Measurements from ENCODE around the gene ABLIM1.

ABLIM1 gene

DNA sequence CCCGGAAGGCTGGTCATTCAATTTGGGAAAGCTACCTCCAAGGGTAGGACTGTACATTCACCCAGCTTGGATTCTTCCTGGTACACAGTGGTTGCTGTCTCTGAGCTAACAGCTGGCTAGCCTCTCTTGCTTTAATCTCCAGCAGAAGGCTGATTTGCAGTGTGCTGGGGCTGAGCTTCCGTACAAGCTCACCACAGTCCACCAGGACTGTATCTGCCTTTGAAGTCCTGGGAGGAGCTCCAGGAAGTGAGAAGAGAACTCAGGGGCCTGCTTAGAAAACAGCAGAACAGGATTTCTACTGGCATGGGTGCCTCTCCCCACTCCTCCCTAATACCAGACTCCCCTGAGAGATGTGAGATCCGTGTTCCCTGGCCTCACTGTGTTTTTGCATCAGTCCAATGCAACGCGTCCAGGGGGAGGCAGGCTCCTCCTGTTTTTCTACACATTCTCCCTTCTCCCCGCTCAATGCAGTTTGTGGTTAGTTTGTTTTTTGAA lies 260.4 kb downstream of the ABLIM1 start:
- no peak for TF ChIP-seq CTCF (IDR thresholded peaks at IDR 0.05)

DNA sequence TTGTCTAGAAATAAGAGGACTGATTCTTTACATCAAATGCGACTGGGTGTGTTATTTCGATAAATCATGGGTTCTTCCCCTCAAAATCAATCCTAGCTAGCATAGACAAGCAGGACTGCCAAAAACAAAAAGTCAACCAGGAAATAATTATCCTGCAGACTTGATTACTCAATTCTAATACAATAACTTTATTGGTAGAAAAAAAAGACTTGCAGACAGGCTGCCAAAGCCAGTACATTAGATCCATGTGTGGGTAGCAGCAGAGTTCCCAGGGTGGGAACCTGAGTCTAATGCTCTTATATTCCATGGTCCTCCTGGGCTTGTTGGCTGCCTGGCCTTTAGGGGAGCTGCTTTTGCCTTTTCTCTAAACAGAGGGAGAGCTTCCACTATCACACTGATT lies 261.6 kb downstream of the ABLIM1 start:
- TF ChIP-seq CTCF (IDR thresholded peaks at IDR 0.05), result no peak

GRCh38 chr10:114395366-114396022 lies 262.6 kb downstream of the ABLIM1 start:
- TF ChIP-seq CTCF (IDR thresholded peaks at IDR 0.05), result no peak

DNA sequence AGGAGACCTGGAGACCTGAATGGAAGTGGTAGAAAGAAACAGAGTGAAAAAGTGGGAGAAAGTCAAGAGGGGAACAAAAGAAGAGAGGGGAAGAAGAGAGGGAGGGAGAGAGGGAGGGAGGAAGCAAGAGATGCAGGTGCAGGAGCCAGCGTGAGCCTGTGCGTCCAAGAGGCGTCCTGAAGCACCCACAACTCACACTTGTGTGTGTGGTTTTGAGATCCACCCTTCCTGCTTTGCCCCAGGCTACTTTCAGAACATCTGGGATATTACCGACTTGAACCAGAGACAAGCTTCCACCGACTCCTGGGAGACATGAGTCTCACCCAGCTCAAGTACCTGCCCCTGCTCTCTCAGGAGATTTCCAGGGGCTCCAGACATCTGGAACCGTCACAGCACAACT lies 263.5 kb downstream of the ABLIM1 start:
- no peak for TF ChIP-seq CTCF (IDR thresholded peaks at IDR 0.05)

DNA sequence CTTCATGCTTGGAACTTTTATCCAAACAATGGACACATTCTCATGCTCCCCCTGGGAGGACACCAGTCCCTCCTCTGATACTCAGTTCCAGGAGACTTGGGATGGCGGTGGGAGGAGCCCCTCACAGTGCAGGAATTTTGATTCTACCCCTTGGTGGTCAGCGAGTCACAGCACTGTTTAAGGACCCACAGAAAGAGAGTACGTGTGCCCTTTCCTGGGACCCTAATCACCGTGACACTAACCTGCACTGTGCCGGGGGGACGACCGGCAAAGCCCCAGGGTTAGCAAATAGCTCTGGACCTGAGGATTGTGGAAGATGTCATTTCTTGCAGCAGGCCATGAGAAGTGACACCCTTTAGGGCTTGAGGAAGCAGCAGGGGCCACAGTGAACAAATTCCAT lies 264.2 kb downstream of the ABLIM1 start:
- TF ChIP-seq CTCF (IDR thresholded peaks at IDR 0.05), result no peak

DNA sequence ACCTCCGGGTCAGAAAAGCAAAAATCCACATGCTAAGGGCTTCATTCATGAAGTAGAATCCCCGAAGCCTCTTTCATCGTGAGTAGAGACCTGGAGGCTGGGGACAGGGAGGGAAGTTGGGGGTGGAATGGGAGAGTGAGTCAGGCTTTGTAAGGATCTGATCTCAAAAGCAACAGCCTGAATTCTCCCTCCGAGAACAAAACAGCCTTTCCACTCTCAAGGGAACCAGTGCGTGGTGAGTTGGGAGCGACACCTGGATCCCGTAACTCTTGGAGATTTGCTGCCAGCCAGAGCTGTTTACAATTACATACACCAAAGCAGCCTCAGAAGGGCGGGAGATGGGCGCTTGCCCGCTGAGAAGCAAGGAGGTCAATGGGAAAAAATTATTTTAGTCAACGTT lies 264.6 kb downstream of the ABLIM1 start:
- no peak for TF ChIP-seq CTCF (IDR thresholded peaks at IDR 0.05)

GRCh38 chr10:114392112-114392835 lies 265.8 kb downstream of the ABLIM1 start:
- TF ChIP-seq CTCF (IDR thresholded peaks at IDR 0.05), result no peak

All from LNCAP (cell line).